Renal cortex interstitium (tissue), 15 donors: ENCODE data around the gene ENTPD2. TPM values are rescaled to one million over a fixed set of nuclear protein-coding genes. Genes with fewer than 3 reads are reported as not detected.

Experiments used
- DNase-seq, 11 donors: peaks; one replicate each; pipeline ENCODE4 v3.0.0-alpha.2; 2013; ENCODE audit warnings: low read depth in 9 of 11, low spot score in 4 of 11; ENCODE audit errors: extremely low read depth in 1 of 11
- long read RNA-seq, 16 experiments: transcript quantifications; one replicate each; lab custom pipeline, GENCODE V29; 2026
- polyA plus RNA-seq, 3 donors: library from polyadenylated mRNA; unstranded; fragments of 120-200 nt; gene quantifications; one replicate each; pipeline ENCODE4 v1.2.1, GENCODE V29; 2013; ENCODE audit not compliant: insufficient read length in 3 of 3

ENTPD2 gene
- 1 to 10 TPM; 4.3 to 5.3 (median 4.7) TPM for polyA plus RNA-seq
- long read RNA-seq, donor 1, partial matches to known transcripts = 5 of 5 reads
- long read RNA-seq, donor 1, other reads (novel, unspliced or antisense) = 0 of 5 reads
- long read RNA-seq, donor 2, partial matches to known transcripts = 0 of 2 reads
- long read RNA-seq, donor 2, other reads (novel, unspliced or antisense) = 0 of 2 reads
- long read RNA-seq, donor 3 = 0 reads
- long read RNA-seq, donor 4, partial matches to known transcripts = 0 of 2 reads
- long read RNA-seq, donor 4, other reads (novel, unspliced or antisense) = 0 of 2 reads
- long read RNA-seq, donor 5 = 0 reads
- long read RNA-seq, donor 6, partial matches to known transcripts = 0 of 5 reads
- long read RNA-seq, donor 6, other reads (novel, unspliced or antisense) = 0 of 5 reads
- long read RNA-seq, donor 7, partial matches to known transcripts = 0 of 2 reads
- long read RNA-seq, donor 7, other reads (novel, unspliced or antisense) = 0 of 2 reads
- long read RNA-seq, donor 8, partial matches to known transcripts = 0 of 1 reads
- long read RNA-seq, donor 8, other reads (novel, unspliced or antisense) = 0 of 1 reads
- long read RNA-seq, donor 9, partial matches to known transcripts = 0 of 2 reads
- long read RNA-seq, donor 9, other reads (novel, unspliced or antisense) = 0 of 2 reads
- long read RNA-seq, donor 10 = 0 reads
- long read RNA-seq, donor 11 = 0 reads
- long read RNA-seq, donor 12 = 0 reads
- long read RNA-seq, donor 13 = 0 reads
- long read RNA-seq, donor 14 = 0 reads
- long read RNA-seq, donor 15, partial matches to known transcripts = 0 of 1 reads
- long read RNA-seq, donor 15, other reads (novel, unspliced or antisense) = 0 of 1 reads
- long read RNA-seq, donor 16, partial matches to known transcripts = 0 of 3 reads
- long read RNA-seq, donor 16, other reads (novel, unspliced or antisense) = 0 of 3 reads

GRCh38 chr9:137053944-137054931 lies at the start of gene ENTPD2:
Gene ENTPD2 (minus strand): TSS chr9:137054061. CDS start chr9:137053997, 64 bp downstream.
- no peak for DNase-seq

DNA sequence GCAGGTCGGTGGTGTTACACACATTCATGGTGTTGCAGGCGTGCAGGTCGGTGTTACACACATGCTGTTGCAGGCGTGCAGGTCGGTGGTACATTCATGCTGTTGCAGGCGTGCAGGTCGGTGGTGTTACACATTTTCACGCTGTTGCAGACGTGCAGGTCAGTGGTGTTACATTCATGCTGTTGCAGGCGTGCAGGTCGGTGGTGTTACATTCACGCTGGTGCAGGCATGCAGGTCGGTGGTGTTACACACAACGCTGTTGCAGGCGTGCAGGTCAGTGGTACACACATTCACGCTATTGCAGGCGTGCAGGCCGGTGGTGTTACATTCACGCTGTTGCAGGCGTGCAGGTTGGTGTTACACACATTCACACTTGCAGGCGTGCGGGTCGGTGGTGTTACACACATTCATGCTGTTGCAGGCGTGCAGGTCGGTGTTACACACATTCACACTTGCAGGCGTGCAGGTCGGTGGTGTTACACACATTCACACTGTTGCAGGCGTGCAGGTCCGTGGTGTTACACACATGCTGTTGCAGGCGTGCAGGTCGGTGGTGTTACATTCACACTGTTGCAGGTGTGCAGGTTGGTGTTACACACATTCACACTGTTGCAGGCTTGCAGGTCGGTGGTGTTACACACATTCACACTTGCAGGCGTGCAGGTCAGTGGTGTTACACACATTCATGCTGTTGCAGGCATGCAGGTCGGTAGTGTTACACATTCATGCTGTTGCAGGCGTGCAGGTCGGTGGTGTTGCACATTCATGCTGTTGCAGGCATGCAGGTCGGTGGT lies 49.5 kb upstream of the ENTPD2 start:
- no peak for DNase-seq

GRCh38 chr9:137099231-137099630 lies 45.4 kb upstream of the ENTPD2 start:
- no peak for DNase-seq

- DNase-seq = no peak
Measured at GRCh38 chr9:137097761-137098462, 44.1 kb upstream of the ENTPD2 start.

- DNase-seq = no peak
Measured at GRCh38 chr9:137096785-137097546, 43.1 kb upstream of the ENTPD2 start.

GRCh38 chr9:137095664-137096517 lies 42.0 kb upstream of the ENTPD2 start:
- no peak for DNase-seq

DNA sequence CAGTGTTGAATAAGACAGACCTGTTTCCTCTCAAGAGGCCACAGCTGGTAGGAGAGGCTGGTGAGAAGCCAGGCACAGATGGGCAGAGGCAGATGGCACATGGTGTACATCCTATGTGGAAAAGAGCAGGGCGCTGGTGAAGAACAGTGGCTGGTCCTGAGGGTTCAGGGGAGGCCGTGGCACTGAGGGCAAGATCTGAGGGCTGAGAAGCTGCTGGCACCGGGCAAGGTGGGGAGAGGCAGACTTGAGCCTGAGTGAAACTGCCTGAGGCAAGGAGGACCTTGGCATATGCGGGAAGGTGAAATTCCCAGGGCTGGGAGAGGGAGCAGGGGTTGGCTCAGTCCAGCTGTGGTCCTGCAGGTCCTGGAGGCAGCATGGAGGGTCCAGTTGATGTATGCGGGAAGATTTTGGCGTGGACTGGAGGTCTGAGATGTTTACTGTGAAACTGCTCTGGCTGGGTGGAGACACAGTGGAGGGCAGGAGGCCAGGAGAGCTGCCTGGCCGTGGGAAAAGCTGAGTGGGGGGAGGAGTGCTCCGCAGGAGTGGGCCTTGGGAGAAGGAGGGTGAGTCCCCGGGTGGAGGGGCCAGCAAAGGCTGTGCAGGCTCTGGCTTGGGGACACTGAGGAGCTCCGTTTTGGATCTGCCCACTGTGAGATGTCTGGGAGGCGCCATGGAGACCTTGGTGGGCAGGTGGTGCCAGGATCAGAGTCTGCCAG lies 35.5 kb upstream of the ENTPD2 start:
- no peak for DNase-seq

- DNase-seq = no peak
Measured at GRCh38 chr9:137088121-137088520, 34.3 kb upstream of the ENTPD2 start.

DNA sequence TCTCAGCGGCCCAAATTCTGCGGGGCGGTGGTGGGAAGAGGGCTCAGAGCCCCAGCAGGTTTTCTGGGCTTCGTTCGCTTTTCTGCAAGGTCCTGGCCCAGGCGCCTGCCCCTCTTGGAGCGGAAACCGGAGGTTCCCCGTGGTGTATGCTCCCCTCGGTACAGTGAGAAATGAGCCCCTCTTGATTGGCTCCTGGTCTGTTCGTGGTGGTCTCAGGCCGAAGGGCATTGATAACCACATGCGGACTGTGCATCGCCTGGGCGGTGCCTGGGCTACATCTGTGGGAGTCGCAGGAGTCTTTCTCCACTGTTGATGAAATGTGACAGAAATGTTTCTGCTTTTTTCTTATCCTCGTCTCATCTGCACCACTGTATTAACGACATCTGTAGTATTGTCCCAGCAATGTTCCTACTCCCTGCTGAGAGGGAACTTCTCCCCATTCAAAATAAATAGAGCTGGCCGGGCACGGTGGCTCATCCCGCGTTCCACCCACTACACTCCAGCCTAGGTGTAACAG lies 33.6 kb upstream of the ENTPD2 start:
- DNase-seq = no peak

DNA sequence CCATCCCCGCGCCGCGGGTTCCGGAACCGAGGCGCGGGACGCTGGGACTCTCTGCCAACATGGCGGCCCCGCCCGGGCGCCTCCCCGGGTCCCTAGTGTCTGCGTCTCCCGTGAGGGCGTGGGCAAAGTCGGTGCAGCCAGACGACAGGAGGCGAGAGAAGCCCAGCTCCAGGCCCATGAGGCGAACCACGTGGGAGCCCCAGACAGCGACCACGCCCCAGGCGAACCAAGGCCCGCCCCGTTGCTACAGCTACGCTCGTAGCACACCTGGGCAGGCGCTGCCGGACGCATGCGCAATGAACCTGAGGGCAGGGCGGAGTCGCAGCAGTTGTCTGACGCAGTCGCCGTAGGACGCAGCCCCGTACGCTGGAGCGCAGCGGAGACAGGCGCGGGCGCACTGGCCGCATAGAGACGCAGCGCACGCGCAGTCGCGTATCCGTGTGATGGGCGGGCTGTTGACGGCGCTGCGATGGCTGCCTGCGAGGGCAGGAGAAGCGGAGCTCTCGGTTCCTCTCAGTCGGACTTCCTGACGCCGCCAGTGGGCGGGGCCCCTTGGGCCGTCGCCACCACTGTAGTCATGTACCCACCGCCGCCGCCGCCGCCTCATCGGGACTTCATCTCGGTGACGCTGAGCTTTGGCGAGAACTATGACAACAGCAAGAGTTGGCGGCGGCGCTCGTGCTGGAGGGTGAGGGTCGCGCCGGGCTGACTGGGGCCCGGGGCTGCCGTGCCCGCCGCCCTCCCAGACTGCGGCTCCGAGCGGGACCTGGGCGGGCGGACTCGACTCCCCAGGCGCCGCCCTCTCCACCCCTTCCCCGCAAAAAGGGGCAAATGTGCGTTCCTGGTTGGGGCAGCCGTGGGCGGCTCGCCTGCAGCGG lies 32.9 kb upstream of the ENTPD2 start, which contains the start of gene MAN1B1:
MAN1B1 (plus strand) TSS at position 455 of the 878 bp plus-strand sequence; CDS start at position 470, 15 bp downstream.
- peak; percentile 87 to 99 (median 97) for DNase-seq

DNA sequence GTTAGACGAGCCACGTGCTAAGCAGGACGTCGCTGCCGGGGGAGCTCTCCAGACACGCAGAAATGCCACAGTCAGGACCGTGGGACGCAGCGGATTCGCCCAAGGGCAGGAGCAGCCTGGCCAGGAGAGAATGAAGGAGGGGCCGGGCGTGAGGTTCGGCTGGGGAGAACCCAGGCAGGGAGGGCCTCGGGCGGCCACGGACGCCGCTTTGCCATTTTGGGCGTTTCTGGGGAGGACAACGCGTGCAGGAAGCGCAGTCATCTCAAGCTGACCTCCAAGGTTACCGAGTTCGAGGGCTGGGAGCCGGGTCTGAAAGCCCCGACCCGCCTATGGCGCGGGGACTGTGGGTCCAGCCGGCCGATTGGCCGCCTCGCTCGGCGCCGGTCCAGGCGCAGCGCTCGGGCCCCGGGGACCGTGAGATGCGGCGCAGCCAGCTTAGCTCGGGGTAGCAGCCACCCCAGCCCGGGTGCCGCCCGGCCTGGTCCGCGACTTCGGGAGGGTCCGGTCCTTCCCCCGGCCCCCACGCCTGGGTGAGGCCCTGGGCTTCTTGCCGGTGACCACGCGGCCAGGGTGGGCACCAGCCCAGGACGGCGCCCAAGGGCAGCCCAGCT lies 32.2 kb upstream of the ENTPD2 start:
- DNase-seq = no peak

DNA sequence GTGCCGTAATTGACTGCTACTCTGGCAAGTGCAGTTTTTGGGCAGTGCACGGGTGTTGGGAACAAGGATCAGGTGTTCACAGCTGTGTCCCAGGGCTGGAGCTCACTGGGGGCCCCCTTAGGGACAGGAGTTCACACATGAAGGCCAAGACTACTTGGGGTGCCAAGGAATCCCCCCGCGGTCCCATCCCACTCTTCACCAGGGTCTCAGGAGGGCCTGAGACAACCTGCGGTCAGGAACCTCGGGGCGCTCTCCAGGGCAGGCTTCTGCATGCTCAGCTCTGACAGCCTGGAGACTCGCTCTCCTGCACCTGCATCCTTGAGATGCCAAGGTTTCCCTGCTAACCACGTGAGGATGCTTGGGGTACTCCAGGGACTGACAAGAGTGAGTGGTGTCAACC lies 30.7 kb upstream of the ENTPD2 start:
- DNase-seq = no peak

- no peak for DNase-seq
Measured at GRCh38 chr9:137083394-137084004, 29.6 kb upstream of the ENTPD2 start.
